NT2/D1 (cell line): Measurements from ENCODE around the gene CAMK1G.

ENCODE experiments used
- SUZ12 ChIP-seq: IDR thresholded peaks from 2 replicates; pipeline ENCODE4 v1.6.1; 2011; ENCODE audit not compliant: insufficient read length, insufficient read depth; ENCODE audit errors: extremely low read depth
- YY1 ChIP-seq: IDR thresholded peaks from 2 replicates; pipeline ENCODE4 v1.6.1; 2011; ENCODE audit not compliant: insufficient read length, insufficient read depth

DNA sequence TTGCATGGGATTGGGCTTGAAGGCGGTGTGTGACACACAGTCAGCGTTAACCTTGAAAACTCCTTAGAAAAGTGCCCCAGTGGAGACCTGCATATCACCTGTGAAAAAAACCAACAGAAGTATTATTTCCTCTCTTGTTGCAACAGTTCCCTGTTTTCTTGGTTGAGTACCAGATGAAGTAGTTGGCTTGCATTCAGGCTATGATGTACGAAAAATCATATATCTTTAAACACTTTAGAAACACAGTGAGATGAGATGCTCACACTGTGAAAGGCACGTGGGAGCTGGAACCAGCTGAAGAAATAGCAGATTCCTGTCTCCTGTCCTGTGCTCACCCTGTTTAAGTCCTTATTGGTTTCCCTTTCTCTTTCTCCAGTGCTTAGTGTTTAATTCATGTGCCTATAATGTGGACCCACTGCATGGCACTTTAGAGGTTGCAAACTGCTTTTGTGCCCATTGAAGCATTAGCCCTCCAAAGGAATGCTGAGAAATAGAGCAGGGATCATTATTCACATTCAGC lies 2.8 kb downstream of the CAMK1G start:
- no peak for TF ChIP-seq YY1
- no peak for TF ChIP-seq SUZ12
